Hematopoietic multipotent progenitor cell treated with erythropoietin and hydrocortisone succinate and interleukin-3 and kit ligand, for 15 days (in vitro differentiated cells): Measurements from ENCODE around the gene DYNLL1.
"Not testable (repeated sequence)": the region's sequence is repeated elsewhere in the genome, so short reads cannot be mapped to it uniquely, and the experiment has no call there.

Experiments used
- DNase-seq: peaks from one replicate; pipeline ENCODE4 v3.0.0-alpha.2; 2015; ENCODE audit warnings: low spot score

Gene DYNLL1

GRCh38 chr12:120495731-120496412, at the start of gene DYNLL1:
TSS of gene DYNLL1 (plus strand) at chr12:120496113. CDS start at chr12:120496422, 309 bp downstream.
- DNase-seq, result peak; percentile 95

- not testable (repeated sequence) for DNase-seq
These were observed 49.1 kb upstream of the DYNLL1 start for GRCh38 chr12:120446844-120447178.

- no peak for DNase-seq
These were observed 47.9 kb upstream of the DYNLL1 start for GRCh38 chr12:120447992-120448391.

- DNase-seq, result peak; percentile 35
These were observed 43.4 kb upstream of the DYNLL1 start for GRCh38 chr12:120452524-120452923.

GRCh38 chr12:120453060-120453750, 42.7 kb upstream of the DYNLL1 start:
- DNase-seq, result no peak

- peak; percentile 61 for DNase-seq
These were observed 41.9 kb upstream of the DYNLL1 start for GRCh38 chr12:120453977-120454376.

GRCh38 chr12:120455302-120455701, 40.6 kb upstream of the DYNLL1 start:
- no peak for DNase-seq

- DNase-seq, result no peak
These were observed 38.8 kb upstream of the DYNLL1 start for GRCh38 chr12:120457133-120457532.

GRCh38 chr12:120460157-120460556, 35.8 kb upstream of the DYNLL1 start:
- no peak for DNase-seq

- DNase-seq, result no peak
These were observed 33.7 kb upstream of the DYNLL1 start for GRCh38 chr12:120462099-120462640.

GRCh38 chr12:120463712-120464111, 32.2 kb upstream of the DYNLL1 start:
- no peak for DNase-seq

GRCh38 chr12:120465756-120466155, 30.2 kb upstream of the DYNLL1 start:
- no peak for DNase-seq

- DNase-seq, result peak; percentile 67
These were observed 29.2 kb upstream of the DYNLL1 start for GRCh38 chr12:120466560-120467315.

- no peak for DNase-seq
These were observed 28.5 kb upstream of the DYNLL1 start for GRCh38 chr12:120467439-120467838.

- DNase-seq, result no peak
These were observed 27.5 kb upstream of the DYNLL1 start for GRCh38 chr12:120468325-120468820.

GRCh38 chr12:120468821-120469449, 27.0 kb upstream of the DYNLL1 start:
- no peak for DNase-seq

GRCh38 chr12:120469450-120470149, 26.3 kb upstream of the DYNLL1 start, which contains the start of gene SRSF9:
TSS of gene SRSF9 (minus strand) at chr12:120469748. CDS start at chr12:120469609, 139 bp downstream.
- peak; percentile 97 for DNase-seq

- no peak for DNase-seq
These were observed 25.6 kb upstream of the DYNLL1 start for GRCh38 chr12:120470150-120470784.

GRCh38 chr12:120472521-120472920, 23.4 kb upstream of the DYNLL1 start:
- DNase-seq, result no peak

GRCh38 chr12:120473807-120474615, 21.9 kb upstream of the DYNLL1 start:
- DNase-seq, result no peak
